NB4 (cell line): ENCODE results near the gene FTH1.

Experiments
- MYC ChIP-seq: IDR thresholded peaks from 2 replicates; pipeline ENCODE4 v1.6.1; 2011; ENCODE audit warnings: low read depth, low read length
- POLR2A ChIP-seq: IDR thresholded peaks from 2 replicates; pipeline ENCODE4 v1.6.1; 2011; ENCODE audit warnings: mild to moderate bottlenecking; ENCODE audit not compliant: insufficient read length; ENCODE audit errors: extremely low read depth
- TF ChIP-seq, protein P1 (sequence below): IDR thresholded peaks from one replicate; pipeline ENCODE4 v1.5.1; 2012; ENCODE audit warnings: low read depth, low read length
- TF ChIP-seq, protein P2 (sequence below): IDR thresholded peaks from 2 replicates; pipeline ENCODE4 v1.6.1; 2011; ENCODE audit warnings: low read depth, low read length

DNA sequence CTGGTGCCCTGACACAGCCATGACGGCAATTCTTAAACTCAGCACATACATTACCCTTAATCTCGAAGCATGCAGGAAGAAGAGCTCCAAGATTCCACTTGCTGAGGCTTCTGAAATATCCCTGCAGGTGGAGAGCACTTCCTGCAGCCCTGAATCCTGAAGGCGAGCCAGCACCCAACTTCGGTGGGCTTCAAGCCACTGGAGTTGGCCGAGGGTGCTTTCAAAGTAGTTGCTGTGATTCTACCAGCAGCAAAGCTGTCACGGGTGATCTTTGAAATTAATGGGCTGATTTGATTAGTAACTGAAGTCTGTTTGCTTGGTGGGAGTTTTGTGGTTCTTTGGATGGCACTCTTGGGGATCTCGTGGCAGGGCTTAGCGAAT lies 9.0 kb upstream of the FTH1 start:
- TF ChIP-seq, protein P1, sequence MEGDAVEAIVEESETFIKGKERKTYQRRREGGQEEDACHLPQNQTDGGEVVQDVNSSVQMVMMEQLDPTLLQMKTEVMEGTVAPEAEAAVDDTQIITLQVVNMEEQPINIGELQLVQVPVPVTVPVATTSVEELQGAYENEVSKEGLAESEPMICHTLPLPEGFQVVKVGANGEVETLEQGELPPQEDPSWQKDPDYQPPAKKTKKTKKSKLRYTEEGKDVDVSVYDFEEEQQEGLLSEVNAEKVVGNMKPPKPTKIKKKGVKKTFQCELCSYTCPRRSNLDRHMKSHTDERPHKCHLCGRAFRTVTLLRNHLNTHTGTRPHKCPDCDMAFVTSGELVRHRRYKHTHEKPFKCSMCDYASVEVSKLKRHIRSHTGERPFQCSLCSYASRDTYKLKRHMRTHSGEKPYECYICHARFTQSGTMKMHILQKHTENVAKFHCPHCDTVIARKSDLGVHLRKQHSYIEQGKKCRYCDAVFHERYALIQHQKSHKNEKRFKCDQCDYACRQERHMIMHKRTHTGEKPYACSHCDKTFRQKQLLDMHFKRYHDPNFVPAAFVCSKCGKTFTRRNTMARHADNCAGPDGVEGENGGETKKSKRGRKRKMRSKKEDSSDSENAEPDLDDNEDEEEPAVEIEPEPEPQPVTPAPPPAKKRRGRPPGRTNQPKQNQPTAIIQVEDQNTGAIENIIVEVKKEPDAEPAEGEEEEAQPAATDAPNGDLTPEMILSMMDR: no peak
- TF ChIP-seq POLR2A (no peak), MYC (no peak)
- TF ChIP-seq, protein P2, sequence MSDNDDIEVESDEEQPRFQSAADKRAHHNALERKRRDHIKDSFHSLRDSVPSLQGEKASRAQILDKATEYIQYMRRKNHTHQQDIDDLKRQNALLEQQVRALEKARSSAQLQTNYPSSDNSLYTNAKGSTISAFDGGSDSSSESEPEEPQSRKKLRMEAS: no peak
